Suprapubic skin (tissue), 3 donors: ENCODE data around the gene TEAD1.

Experiments
- POLR2AphosphoS5 ChIP-seq, 3 donors: sonication (generic); formaldehyde crosslinking; IDR thresholded peaks; one replicate each; pipeline ENCODE4 v1.6.1; 2017; ENCODE audit warnings: antibody characterized with exemption in 3 of 3
- TF ChIP-seq, protein P1 (sequence below), 2 donors: fragments of 200-600 bp in 1 of 2; fragments of 450-650 bp in 1 of 2; sonication (generic) in 1 of 2; IDR thresholded peaks; one replicate each; pipeline ENCODE4 v1.5.1; 2016 to 2019; ENCODE audit warnings: antibody characterized with exemption in 2 of 2, mild to moderate bottlenecking in 1 of 2, moderate library complexity in 1 of 2

DNA sequence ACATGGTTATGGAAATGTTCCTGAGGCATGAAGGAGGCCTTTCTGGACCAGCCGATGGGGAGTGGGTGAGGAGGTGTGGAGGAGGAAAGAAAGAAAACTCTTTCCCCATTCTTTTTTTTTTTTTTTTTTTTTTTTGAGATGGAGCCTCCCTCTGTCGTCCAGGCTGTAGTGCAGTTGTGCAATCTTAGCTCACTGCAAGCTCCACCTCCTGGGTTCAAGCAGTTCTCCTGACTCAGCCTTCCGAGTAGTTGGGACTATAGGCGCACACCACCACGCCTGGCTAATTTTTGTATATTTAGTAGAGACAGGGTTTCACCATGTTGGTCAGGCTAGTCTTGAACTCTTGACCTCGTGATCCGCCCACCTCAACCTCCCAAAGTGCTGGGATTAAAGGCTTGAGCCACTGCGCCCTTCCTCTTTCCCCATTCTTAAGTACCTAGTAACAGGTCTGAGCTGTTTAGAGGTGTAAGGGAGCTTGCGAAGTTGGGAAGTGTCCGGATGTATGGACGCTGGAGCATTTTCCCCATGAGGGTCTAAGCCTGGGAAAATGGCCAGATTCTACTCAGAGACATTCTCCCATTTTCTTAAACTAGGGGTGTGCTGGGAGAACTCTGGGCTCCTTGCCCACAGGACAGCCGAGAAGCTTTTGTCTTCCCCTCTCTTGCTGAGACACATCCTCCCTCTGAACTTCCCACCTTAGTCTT, 135.8 kb downstream of the TEAD1 start:
- TF ChIP-seq, protein P1, sequence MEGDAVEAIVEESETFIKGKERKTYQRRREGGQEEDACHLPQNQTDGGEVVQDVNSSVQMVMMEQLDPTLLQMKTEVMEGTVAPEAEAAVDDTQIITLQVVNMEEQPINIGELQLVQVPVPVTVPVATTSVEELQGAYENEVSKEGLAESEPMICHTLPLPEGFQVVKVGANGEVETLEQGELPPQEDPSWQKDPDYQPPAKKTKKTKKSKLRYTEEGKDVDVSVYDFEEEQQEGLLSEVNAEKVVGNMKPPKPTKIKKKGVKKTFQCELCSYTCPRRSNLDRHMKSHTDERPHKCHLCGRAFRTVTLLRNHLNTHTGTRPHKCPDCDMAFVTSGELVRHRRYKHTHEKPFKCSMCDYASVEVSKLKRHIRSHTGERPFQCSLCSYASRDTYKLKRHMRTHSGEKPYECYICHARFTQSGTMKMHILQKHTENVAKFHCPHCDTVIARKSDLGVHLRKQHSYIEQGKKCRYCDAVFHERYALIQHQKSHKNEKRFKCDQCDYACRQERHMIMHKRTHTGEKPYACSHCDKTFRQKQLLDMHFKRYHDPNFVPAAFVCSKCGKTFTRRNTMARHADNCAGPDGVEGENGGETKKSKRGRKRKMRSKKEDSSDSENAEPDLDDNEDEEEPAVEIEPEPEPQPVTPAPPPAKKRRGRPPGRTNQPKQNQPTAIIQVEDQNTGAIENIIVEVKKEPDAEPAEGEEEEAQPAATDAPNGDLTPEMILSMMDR (IDR thresholded peaks at IDR 0.05) = no peak
- no peak for TF ChIP-seq POLR2AphosphoS5 (IDR thresholded peaks at IDR 0.05)
